Endothelial cell of umbilical vein (primary cell): ENCODE data around the gene ZNF714. TPM values are rescaled to one million over a fixed set of nuclear protein-coding genes. Genes with fewer than 3 reads are reported as not detected.

Experiments used
- BruUV-seq: library from RNA; stranded (reverse); fragments of 400-500 nt; replicated peaks from 2 replicates; lab custom pipeline; 2021; lab: Mats Ljungman, UMichigan
- CTCF ChIA-PET: fragments of 300-600, 350-600 bp; sonication (Branson Sonifier 250); formaldehyde crosslinking; loops from one replicate; lab custom pipeline; 2021; ENCODE audit warnings: antibody characterized with exemption, inconsistent platforms; lab: Charles Lee
- POLR2A ChIA-PET: fragments of 300-600, 350-600 bp; sonication (Branson Sonifier 250); formaldehyde crosslinking; loops from one replicate; lab custom pipeline; 2021; ENCODE audit warnings: antibody characterized with exemption, inconsistent platforms; lab: Charles Lee
- DNase-seq: peaks from one replicate; pipeline ENCODE4 v3.0.0-alpha.2; 2011; ENCODE audit warnings: low read depth, low spot score
- FAIRE-seq: peaks from 2 replicates; lab custom pipeline; 2011; peaks lifted over from hg19 to GRCh38; lab: Jason Lieb, UNC
- H2AFZ ChIP-seq: 2 replicates; pipeline ENCODE4 v1.6.0; 2012; ENCODE audit warnings: low read depth, low read length, control low read depth, inconsistent platforms
- H3K27ac ChIP-seq: 2 replicates; pipeline ENCODE4 v1.5.1; 2011; ENCODE audit warnings: low read depth, mild to moderate bottlenecking, control low read depth, low read length, moderate library complexity; ENCODE audit not compliant: insufficient read depth
- H3K27me3 ChIP-seq, 2 experiments: 2 replicates each; pipeline versions ENCODE4 v1.6.0 to v1.6.1; 2011; ENCODE audit warnings: low read length in 2 of 2, mixed read lengths in 1 of 2; ENCODE audit not compliant: control insufficient read depth in 2 of 2, insufficient read depth in 2 of 2
- H3K36me3 ChIP-seq, 2 experiments: 2 replicates in 1 of 2; 3 replicates in 1 of 2; pipeline ENCODE4 v1.5.1; 2011; ENCODE audit warnings: low read length in 2 of 2, mild to moderate bottlenecking in 1 of 2, moderate library complexity in 1 of 2; ENCODE audit not compliant: control insufficient read depth in 2 of 2, insufficient read depth in 2 of 2; ENCODE audit errors: extremely low read depth in 1 of 2
- H3K4me1 ChIP-seq: 3 replicates; pipeline ENCODE4 v1.5.1; 2011; ENCODE audit warnings: mild to moderate bottlenecking, low read length; ENCODE audit not compliant: control insufficient read depth, insufficient read depth; ENCODE audit errors: extremely low read depth
- H3K4me2 ChIP-seq: 2 replicates; pipeline ENCODE4 v1.6.1; 2011; ENCODE audit warnings: low read length, control low read depth, mixed read lengths; ENCODE audit not compliant: insufficient read depth
- H3K4me3 ChIP-seq, 3 experiments: fragments of 200-600 bp in 1 of 3; sonication (generic), shearing (Covaris generic) in 1 of 3; replicated peaks in 1 of 3; 2 replicates each; pipeline ENCODE4 v1.5.1; 2011 to 2016; ENCODE audit warnings: control low read depth in 3 of 3, low read length in 3 of 3, mild to moderate bottlenecking in 2 of 3, inconsistent platforms in 1 of 3, low read depth in 1 of 3, moderate library complexity in 1 of 3; ENCODE audit not compliant: insufficient read depth in 1 of 3
- H3K79me2 ChIP-seq: 2 replicates; pipeline ENCODE4 v1.6.0; 2012; ENCODE audit warnings: low read length, inconsistent platforms; ENCODE audit not compliant: control insufficient read depth, insufficient read depth
- H3K9ac ChIP-seq: replicated peaks from 2 replicates; pipeline ENCODE3; 2011; ENCODE audit warnings: low read length, control low read depth; ENCODE audit not compliant: insufficient read depth; ENCODE audit errors: extremely low read depth
- H3K9me1 ChIP-seq: replicated peaks from 3 replicates; pipeline ENCODE4 v1.6.0; 2011; ENCODE audit warnings: mild to moderate bottlenecking, low read length; ENCODE audit not compliant: control insufficient read depth, insufficient read depth; ENCODE audit errors: extremely low read depth
- H3K9me3 ChIP-seq: replicated peaks from 2 replicates; pipeline ENCODE4 v1.5.1; 2012; ENCODE audit warnings: low read length, inconsistent platforms; ENCODE audit not compliant: control insufficient read depth, insufficient read depth
- H4K20me1 ChIP-seq: replicated peaks from 2 replicates; pipeline ENCODE3; 2011; ENCODE audit warnings: mild to moderate bottlenecking, low read length; ENCODE audit not compliant: control insufficient read depth, insufficient read depth; ENCODE audit errors: extremely low read depth
- EZH2 ChIP-seq: IDR thresholded peaks from 2 replicates; pipeline ENCODE4 v1.6.1; 2012; ENCODE audit warnings: borderline replicate concordance, low read depth, mild to moderate bottlenecking, moderate library complexity, low read length, inconsistent platforms; ENCODE audit not compliant: severe bottlenecking
- FOS ChIP-seq: IDR thresholded peaks from 2 replicates; pipeline ENCODE4 v1.6.1; 2011; ENCODE audit warnings: mild to moderate bottlenecking, low read length, moderate library complexity, borderline replicate concordance; ENCODE audit not compliant: insufficient read depth
- GATA2 ChIP-seq: IDR thresholded peaks from 2 replicates; pipeline ENCODE4 v1.7.0; 2011; ENCODE audit warnings: low read depth, mild to moderate bottlenecking, moderate library complexity, mixed read lengths, low read length; ENCODE audit not compliant: insufficient read length, insufficient read depth
- JUN ChIP-seq: IDR thresholded peaks from 2 replicates; pipeline ENCODE4 v1.6.1; 2011; ENCODE audit warnings: borderline replicate concordance, low read depth; ENCODE audit not compliant: insufficient read length, insufficient read depth
- MAX ChIP-seq: IDR thresholded peaks from 2 replicates; pipeline ENCODE4 v1.6.1; 2011; ENCODE audit not compliant: insufficient read depth, insufficient read length
- MYC ChIP-seq: IDR thresholded peaks from one replicate; pipeline ENCODE4 v1.6.1; 2011; ENCODE audit warnings: mild to moderate bottlenecking, low read depth, low read length
- POLR2A ChIP-seq: IDR thresholded peaks from 2 replicates; pipeline ENCODE4 v1.6.1; 2012; ENCODE audit warnings: low read depth, mild to moderate bottlenecking, control low read depth, low read length
- POLR2AphosphoS5 ChIP-seq: IDR thresholded peaks from 2 replicates; pipeline ENCODE4 v1.6.1; 2012; ENCODE audit warnings: low read depth, mild to moderate bottlenecking, control low read depth, low read length, moderate library complexity; ENCODE audit not compliant: insufficient read depth
- dilution Hi-C: fragments of 300-500 bp; cut with MboI; formaldehyde crosslinking; loops from one replicate; pipeline ENCODE4 v1.15.0; 2019; ENCODE audit warnings: low sequenced_read_pairs; ENCODE audit not compliant: extremely low pct_ligation_motif_present
- intact Hi-C: fragments of 100-400 bp; cut with micrococcal nuclease; formaldehyde crosslinking; loops from one replicate; pipeline ENCODE4 v1.10.0; 2022
- polyA plus RNA-seq, 4 experiments: library from polyadenylated mRNA; depleted of rRNA in 3 of 4; stranded (reverse) in 3 of 4; unstranded in 1 of 4; fragments of >200 nt; gene quantifications; 2 replicates each; pipeline versions ENCODE4 v1.2.1 to v1.2.3, GENCODE V29; 2011 to 2012; ENCODE audit warnings: missing spikeins in 1 of 4
- total RNA-seq: library from RNA; stranded (reverse); gene quantifications from 2 replicates; pipeline ENCODE4 v1.2.3, GENCODE V29; 2021
- TF ChIP-seq, protein P1 (sequence below), 2 donors: IDR thresholded peaks; 1 replicate in 1 of 2; 2 replicates in 1 of 2; pipeline ENCODE4 v1.5.1; 2011; ENCODE audit warnings: low read length in 2 of 2, mild to moderate bottlenecking in 2 of 2, moderate library complexity in 2 of 2, control low read depth in 1 of 2, inconsistent platforms in 1 of 2, low read depth in 1 of 2; ENCODE audit not compliant: insufficient read depth in 1 of 2; ENCODE audit errors: extremely low read depth in 1 of 2

Gene ZNF714
- total and polyA plus RNA-seq, 2 donors (not counting 3 experiments of a cell fraction or from before 2014, with no cell fraction given), result 3.4 to 15.0 TPM

- no TSS peak for BruUV-seq
- dilution Hi-C loops, result no loop called here
Observed at GRCh38 chr19:21065336-21065735, 16.7 kb upstream of the ZNF714 start.

GRCh38 chr19:21084343-21084742 is 2.3 kb downstream of the ZNF714 start:
- no peaks in the 10 kb centered on the region for H3K27me3 ChIP-seq
- BruUV-seq, result no TSS peak
- H3K9ac ChIP-seq, result no peak overlapping the region
- no peaks in the 10 kb centered on the region for H3K9me3 ChIP-seq
- no peaks in the 10 kb centered on the region for H3K9me1 ChIP-seq
- no peak overlapping the region for H3K27ac ChIP-seq
- intact Hi-C loops, result no loop called here
- FAIRE-seq (no peak), DNase-seq (no peak)
- no peaks in the 10 kb centered on the region for H3K36me3 ChIP-seq
- TF ChIP-seq JUN (no peak), EZH2 (no peak), FOS (no peak), MAX (no peak), POLR2A (no peak), GATA2 (no peak), MYC (no peak), POLR2AphosphoS5 (no peak)
- TF ChIP-seq, protein P1, sequence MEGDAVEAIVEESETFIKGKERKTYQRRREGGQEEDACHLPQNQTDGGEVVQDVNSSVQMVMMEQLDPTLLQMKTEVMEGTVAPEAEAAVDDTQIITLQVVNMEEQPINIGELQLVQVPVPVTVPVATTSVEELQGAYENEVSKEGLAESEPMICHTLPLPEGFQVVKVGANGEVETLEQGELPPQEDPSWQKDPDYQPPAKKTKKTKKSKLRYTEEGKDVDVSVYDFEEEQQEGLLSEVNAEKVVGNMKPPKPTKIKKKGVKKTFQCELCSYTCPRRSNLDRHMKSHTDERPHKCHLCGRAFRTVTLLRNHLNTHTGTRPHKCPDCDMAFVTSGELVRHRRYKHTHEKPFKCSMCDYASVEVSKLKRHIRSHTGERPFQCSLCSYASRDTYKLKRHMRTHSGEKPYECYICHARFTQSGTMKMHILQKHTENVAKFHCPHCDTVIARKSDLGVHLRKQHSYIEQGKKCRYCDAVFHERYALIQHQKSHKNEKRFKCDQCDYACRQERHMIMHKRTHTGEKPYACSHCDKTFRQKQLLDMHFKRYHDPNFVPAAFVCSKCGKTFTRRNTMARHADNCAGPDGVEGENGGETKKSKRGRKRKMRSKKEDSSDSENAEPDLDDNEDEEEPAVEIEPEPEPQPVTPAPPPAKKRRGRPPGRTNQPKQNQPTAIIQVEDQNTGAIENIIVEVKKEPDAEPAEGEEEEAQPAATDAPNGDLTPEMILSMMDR (IDR thresholded peaks at IDR 0.05; ENCODE audit: extremely low read depth in 1 of 2, insufficient read depth in 1 of 2, low read depth in 1 of 2, low read length in 2 of 2), result no peak
- no peaks in the 10 kb centered on the region for H3K4me1 ChIP-seq
- dilution Hi-C loops, result no loop called here
- CTCF ChIA-PET, result no interaction called here
- no peak overlapping the region for H3K4me2 ChIP-seq
- H4K20me1 ChIP-seq, result no peaks in the 10 kb centered on the region
- POLR2A ChIA-PET, result interaction anchor here (0.7 kb wide), 1 partner anchor 16 kb away, joined by 6 read pairs; no protein-coding TSS in a partner anchor
- H3K4me3 ChIP-seq, result no peak overlapping the region
- H3K79me2 ChIP-seq, result peaks cover 19% of the 10 kb centered on the region
- no peak overlapping the region for H2AFZ ChIP-seq

More at GRCh38 chr19:21065336-21065735, 16.7 kb upstream of the ZNF714 start:
- Histone ChIP-seq H3K4me3 (no peak overlapping the region), H3K9ac (no peak overlapping the region), H3K4me1 (no peaks in the 10 kb centered on the region), H3K27me3 (no peaks in the 10 kb centered on the region), H4K20me1 (no peaks in the 10 kb centered on the region), H2AFZ (no peak overlapping the region), H3K36me3 (no peaks in the 10 kb centered on the region), H3K27ac (no peak overlapping the region), H3K9me3 (no peaks in the 10 kb centered on the region), H3K79me2 (no peaks in the 10 kb centered on the region), H3K9me1 (no peaks in the 10 kb centered on the region), H3K4me2 (no peak overlapping the region)
- intact Hi-C loops, result no loop called here
- DNase-seq (no peak), FAIRE-seq (no peak)
- ChIA-PET POLR2A (no interaction called here), CTCF (no interaction called here)
- TF ChIP-seq MYC (no peak), POLR2AphosphoS5 (no peak), JUN (no peak), GATA2 (no peak), POLR2A (no peak)
